IPS-20b (cell line): Measurements from ENCODE around the gene ACKR1.

ENCODE experiments used
- H3K27ac ChIP-seq: one replicate; pipeline ENCODE4 v1.5.1; 2013; ENCODE audit warnings: low read length
- H3K27me3 ChIP-seq: 2 replicates; pipeline ENCODE4 v1.6.1; 2013; ENCODE audit warnings: mild to moderate bottlenecking, low read length, inconsistent platforms; ENCODE audit not compliant: insufficient read depth
- H3K36me3 ChIP-seq: 2 replicates; pipeline ENCODE4 v1.6.1; 2013; ENCODE audit warnings: low read depth, mild to moderate bottlenecking, inconsistent platforms, low read length, moderate library complexity; ENCODE audit not compliant: insufficient read depth
- H3K4me1 ChIP-seq: 2 replicates; pipeline ENCODE4 v1.6.1; 2013; ENCODE audit warnings: mild to moderate bottlenecking, control low read depth, inconsistent platforms, low read length, moderate library complexity; ENCODE audit not compliant: insufficient read depth
- H3K4me3 ChIP-seq: 2 replicates; pipeline ENCODE4 v1.5.1; 2013; ENCODE audit warnings: mild to moderate bottlenecking, low read length, inconsistent platforms
- H3K9ac ChIP-seq: 2 replicates; pipeline ENCODE4 v1.6.1; 2013; ENCODE audit warnings: low read depth, mild to moderate bottlenecking, inconsistent platforms, low read length, moderate library complexity
- H3K9me3 ChIP-seq: 2 replicates; pipeline ENCODE4 v1.6.1; 2013; ENCODE audit warnings: mild to moderate bottlenecking, low read depth, low read length, inconsistent platforms; ENCODE audit not compliant: insufficient read depth

ACKR1 gene, protein sequence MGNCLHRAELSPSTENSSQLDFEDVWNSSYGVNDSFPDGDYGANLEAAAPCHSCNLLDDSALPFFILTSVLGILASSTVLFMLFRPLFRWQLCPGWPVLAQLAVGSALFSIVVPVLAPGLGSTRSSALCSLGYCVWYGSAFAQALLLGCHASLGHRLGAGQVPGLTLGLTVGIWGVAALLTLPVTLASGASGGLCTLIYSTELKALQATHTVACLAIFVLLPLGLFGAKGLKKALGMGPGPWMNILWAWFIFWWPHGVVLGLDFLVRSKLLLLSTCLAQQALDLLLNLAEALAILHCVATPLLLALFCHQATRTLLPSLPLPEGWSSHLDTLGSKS

DNA sequence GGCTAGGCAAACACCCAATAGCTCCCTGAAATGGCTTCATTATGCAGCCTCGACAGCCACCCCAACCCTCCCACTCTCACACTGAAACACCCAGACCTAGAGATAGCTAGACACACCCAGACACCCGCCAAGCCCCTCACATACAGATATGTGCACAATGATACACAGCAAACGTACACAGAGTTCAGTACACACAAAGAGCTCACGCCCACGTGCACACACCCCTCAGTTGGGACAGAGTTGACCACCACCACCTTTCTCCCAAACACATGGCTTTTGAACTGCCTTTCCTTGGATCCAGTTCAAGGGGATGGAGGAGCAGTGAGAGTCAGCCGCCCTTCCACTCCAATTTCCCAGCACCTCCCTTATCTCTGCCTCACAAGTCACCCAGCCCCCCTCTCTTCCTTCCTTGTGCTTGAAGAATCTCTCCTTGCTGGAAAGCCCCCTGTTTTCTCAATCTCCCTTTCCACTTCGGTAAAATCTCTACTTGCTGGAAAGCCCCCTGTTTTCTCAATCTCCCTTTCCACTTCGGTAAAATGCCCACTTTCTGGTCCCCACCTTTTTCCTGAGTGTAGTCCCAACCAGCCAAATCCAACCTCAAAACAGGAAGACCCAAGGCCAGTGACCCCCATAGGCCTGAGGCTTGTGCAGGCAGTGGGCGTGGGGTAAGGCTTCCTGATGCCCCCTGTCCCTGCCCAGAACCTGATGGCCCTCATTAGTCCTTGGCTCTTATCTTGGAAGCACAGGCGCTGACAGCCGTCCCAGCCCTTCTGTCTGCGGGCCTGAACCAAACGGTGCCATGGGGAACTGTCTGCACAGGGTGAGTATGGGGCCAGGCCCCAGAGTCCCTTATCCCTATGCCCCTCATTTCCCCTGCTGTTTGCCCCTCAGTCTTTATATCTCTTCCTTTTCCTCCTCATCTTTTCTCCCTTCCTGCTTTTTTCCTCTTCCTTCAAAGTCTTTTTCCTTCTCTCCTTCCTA, at the start of gene ACKR1:
ACKR1 (plus strand) TSS at position 715 of the 981 bp plus-strand sequence; CDS start at position 800, 85 bp downstream.
- Histone ChIP-seq H3K27me3 (peaks cover 12% of the 10 kb centered on the region), H3K4me1 (peaks cover 10% of the 10 kb centered on the region; the same call in 1 of the 2 replicates), H3K9ac (no peak within 1 kb of the TSS), H3K36me3 (no peaks in the 10 kb centered on the region), H3K4me3 (no peak within 1 kb of the TSS), H3K27ac (no peak within 1 kb of the TSS), H3K9me3 (no peaks in the 10 kb centered on the region)

DNA sequence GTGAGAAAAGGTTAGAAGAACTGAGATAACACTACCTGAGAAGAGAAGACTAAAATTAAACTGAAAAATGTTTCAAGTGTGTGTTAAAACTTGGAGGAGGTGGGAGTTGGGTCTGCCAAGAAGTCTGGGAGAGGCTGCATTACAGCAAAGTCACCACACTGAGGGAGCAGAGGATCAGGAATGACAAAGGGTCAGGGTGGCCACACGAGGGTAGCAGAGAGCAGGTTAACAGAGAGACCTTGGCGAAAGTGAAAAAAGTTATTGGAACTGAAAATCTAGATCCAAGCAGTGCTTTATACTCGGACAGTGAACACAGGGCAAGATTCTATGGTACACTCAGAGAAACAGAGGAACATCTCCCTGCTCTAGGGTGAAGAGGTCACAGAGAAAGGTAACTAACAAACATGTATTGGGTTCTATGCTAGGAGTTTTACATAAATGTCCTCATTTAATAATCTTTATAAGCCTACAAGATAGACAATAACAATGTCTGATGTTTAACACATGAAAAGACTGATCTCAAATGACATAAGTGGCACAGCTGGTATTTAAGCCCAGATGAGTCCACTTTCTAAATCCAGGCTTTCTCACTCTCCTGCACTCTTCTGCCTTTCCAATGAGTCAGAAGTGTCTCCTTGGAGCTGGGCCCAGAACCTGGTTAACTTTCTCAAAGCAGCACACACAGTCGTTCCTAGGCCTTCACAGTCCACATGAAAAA, 43.5 kb upstream of the ACKR1 start:
- Histone ChIP-seq H3K27me3 (no peaks in the 10 kb centered on the region), H3K36me3 (no peaks in the 10 kb centered on the region), H3K4me1 (peaks cover 6% of the 10 kb centered on the region), H3K4me3 (no peak overlapping the region), H3K9me3 (no peaks in the 10 kb centered on the region), H3K9ac (no peak overlapping the region), H3K27ac (no peak overlapping the region)

DNA sequence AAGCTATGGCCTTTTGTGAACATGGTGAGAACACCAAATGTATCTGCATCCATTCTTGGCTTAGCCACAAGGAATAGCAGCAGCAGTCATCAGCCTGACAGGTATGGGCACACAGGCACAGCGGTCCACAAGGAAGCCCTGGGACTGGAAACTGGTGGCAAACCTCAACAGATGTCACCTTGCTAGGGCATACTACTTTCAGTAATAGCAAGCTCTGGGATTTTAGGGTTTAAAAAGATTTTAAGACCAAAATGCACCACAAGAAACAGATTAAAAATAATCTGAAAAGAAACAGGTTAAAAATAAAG, 43.0 kb upstream of the ACKR1 start:
- Histone ChIP-seq H3K4me3 (no peak overlapping the region), H3K4me1 (peaks cover 6% of the 10 kb centered on the region), H3K36me3 (no peaks in the 10 kb centered on the region), H3K9ac (no peak overlapping the region), H3K27me3 (no peaks in the 10 kb centered on the region), H3K27ac (no peak overlapping the region), H3K9me3 (no peaks in the 10 kb centered on the region)

DNA sequence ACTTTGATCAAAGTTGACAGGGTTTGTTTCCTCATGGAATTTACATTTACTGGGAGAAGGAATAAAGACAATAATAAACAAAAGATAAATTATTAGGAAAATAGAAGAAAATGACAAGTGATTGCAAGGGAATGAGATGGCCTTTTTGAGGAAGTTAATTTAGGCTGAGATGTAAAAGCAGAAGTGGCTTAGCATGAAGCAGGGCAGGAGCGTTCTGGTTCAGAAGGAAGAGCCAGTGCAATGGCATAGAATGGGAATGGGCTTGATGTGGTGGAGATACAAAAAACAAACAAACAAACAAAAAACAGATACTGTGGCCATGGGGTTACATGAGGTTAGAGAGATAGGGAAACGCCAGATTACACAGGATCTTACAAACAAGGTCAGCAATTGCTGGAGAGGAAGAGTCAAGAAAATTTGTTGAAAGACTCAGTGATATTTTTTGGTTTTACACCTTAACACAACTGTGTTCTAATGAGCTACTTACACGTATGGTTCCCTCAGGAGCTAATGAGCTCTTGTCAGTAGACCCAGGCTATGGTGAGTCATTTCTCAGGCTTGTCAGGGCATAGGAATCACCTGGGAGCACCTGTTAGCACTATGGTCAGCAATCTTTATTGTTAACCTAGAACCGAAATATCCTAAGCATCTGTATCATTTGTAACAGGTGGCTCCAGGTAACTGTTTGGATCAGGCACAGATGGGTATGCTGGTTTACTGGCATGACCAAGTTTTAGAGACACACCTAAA, 42.0 kb upstream of the ACKR1 start:
- H3K4me1 ChIP-seq, result peaks cover 6% of the 10 kb centered on the region
- no peak overlapping the region for H3K4me3 ChIP-seq
- H3K27me3 ChIP-seq, result no peaks in the 10 kb centered on the region
- H3K9me3 ChIP-seq, result no peaks in the 10 kb centered on the region
- H3K9ac ChIP-seq, result no peak overlapping the region
- H3K36me3 ChIP-seq, result no peaks in the 10 kb centered on the region
- H3K27ac ChIP-seq, result no peak overlapping the region

DNA sequence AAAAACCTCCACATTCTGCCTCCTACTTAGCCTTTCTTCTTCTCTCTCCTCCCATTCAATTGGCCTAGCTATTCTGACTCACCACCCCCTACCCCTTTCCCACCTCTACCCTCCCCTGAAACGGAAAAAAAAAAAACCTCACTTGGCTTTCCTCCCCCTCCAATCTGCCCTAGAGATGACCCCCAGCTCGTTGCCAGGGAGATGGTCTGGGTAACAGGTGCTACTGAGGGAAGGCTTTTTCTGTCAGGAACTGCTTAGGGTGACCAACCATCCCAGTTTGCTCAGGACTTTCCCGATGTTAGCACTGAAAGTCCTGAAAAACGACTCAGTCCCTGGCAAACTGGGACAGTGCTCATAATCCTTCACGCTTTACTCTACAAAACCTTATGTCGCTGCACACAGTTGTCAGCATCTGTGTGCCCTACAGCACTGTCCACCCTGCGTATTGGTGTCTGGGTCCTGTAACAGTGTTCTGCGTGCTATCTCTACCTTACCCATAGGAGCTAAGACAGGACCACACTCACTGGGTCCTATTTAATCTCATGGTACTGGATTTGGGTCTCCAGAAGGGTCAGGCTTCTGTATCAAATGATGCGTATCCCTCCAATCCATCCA, 41.0 kb upstream of the ACKR1 start:
- Histone ChIP-seq H3K4me1 (peaks cover 6% of the 10 kb centered on the region), H3K27me3 (no peaks in the 10 kb centered on the region), H3K9ac (no peak overlapping the region), H3K36me3 (no peaks in the 10 kb centered on the region), H3K9me3 (no peaks in the 10 kb centered on the region), H3K27ac (no peak overlapping the region), H3K4me3 (no peak overlapping the region)

DNA sequence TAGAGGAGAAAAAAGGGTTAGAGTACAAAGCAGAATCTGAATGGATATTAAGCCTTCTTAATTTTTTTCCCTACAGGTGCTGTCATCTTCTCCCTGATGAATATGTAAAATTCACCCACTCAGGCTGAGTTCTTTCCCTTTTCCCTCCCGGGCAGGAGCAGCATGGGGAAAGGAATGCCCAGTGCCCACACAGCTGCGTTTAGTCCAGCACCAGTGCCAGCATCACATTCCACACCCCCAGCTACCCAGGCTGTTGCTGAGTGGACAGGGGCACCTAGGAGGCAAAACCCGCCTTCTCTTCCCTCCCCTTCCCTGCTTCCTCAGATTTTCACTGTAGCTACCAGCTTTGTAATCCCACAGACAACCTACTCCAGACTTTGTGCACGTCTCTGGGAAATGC, 36.6 kb upstream of the ACKR1 start:
- H3K9ac ChIP-seq, result no peak overlapping the region
- peaks cover 19% of the 10 kb centered on the region for H3K27me3 ChIP-seq

DNA sequence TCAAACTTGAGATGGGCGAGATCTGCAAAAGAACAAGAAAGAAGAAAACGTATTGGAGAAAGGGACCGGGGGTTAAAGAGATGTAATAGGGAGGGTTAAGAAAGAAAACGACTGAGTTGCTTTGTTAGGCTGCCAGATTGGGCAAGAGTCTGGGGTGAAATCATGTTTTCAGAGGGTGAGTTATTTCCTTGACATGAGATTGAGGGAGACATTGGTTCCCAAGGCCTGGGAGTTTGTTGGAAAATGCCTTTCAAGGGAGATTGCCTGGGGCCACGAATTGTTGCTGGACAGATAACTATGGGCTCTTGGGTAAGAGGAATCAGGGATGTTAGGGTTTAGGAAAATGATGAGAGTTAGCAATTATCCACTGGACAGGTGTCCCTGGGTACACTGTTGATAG, 34.0 kb upstream of the ACKR1 start:
- Histone ChIP-seq H3K9me3 (no peaks in the 10 kb centered on the region), H3K27ac (no peak overlapping the region), H3K9ac (no peak overlapping the region; the same call in 1 of the 2 replicates), H3K4me3 (peak overlapping the region; percentile 97; the same call in 1 of the 2 replicates), H3K27me3 (peaks cover 19% of the 10 kb centered on the region), H3K36me3 (no peaks in the 10 kb centered on the region; the same call in 1 of the 2 replicates), H3K4me1 (peaks cover 10% of the 10 kb centered on the region; the same call in 1 of the 2 replicates)

More for the DNA sequence above, 36.6 kb upstream of the ACKR1 start:
- Histone ChIP-seq H3K9me3 (no peaks in the 10 kb centered on the region), H3K27ac (no peak overlapping the region), H3K36me3 (no peaks in the 10 kb centered on the region), H3K4me3 (no peak overlapping the region), H3K4me1 (peaks cover 9% of the 10 kb centered on the region)

DNA sequence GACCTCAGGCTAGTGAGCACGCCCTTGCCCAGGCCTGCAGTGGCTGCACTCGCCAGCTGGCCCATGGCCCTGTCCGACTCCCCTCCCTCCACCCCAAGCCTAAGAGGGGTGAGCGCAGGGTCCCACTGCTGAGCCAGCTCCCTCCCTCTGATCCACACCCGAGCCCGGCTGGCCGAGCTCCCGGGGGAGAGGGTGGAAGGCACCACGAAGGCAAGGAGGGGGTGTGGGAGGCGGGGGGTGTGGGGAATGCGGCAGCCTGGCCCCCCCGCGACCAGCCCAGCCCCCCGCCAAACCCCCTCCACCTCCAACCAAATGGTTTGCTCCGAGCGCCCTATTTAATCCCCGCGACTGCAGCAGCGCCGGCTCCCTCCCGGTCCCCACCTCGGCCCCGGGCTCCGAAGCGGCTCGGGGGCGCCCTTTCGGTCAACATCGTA, 33.4 kb upstream of the ACKR1 start, which contains the start of gene CADM3:
CADM3 (plus strand) TSS at position 362 of the 434 bp plus-strand sequence. CDS start 151 bp downstream, outside the sequence.
- Histone ChIP-seq H3K4me1 (peaks cover 10% of the 10 kb centered on the region; the same call in 1 of the 2 replicates), H3K9ac (peak within 1 kb of the TSS; percentile 59; the same call in 1 of the 2 replicates), H3K36me3 (no peaks in the 10 kb centered on the region; the same call in 1 of the 2 replicates), H3K4me3 (peak within 1 kb of the TSS; percentile 97), H3K27ac (no peak within 1 kb of the TSS), H3K27me3 (peaks cover 19% of the 10 kb centered on the region), H3K9me3 (no peaks in the 10 kb centered on the region)

DNA sequence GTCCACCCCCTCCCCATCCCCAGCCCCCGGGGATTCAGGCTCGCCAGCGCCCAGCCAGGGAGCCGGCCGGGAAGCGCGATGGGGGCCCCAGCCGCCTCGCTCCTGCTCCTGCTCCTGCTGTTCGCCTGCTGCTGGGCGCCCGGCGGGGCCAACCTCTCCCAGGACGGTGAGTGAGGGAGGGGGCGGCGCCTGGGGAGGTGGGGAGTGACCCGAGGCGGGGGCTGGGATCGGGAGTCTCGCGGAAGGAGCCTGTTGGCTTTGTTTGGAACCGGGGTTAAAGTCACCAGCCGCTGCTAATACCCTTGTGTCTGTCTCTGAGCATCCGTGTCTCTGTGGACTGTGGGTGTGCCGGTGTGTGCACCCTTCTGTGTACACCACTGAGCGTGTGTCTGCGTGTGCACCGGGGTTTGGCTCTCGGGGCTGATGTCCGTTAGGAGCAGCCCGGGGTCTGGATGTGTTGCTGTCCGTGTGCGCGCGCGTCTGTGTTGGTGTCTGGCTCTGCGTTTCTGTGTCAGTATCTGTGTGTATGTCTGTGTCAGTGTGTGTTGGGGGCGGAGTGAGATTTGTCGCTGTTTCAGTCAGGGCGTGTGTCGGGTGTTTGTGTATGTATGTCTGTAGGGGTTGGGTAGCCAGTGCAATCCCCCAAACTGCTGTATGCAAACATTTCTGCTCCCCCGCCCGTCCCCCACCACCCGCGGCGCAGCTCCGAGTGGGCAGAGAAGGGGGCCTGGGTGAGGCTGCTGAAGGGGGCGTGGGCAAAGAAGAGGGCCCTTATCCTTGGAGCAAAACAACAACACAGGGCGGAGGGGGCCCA, 32.8 kb upstream of the ACKR1 start:
- Histone ChIP-seq H3K27ac (no peak overlapping the region), H3K9ac (peak overlapping the region; percentile 59; the same call in 1 of the 2 replicates), H3K4me3 (peak overlapping the region; percentile 97), H3K27me3 (peaks cover 19% of the 10 kb centered on the region), H3K9me3 (no peaks in the 10 kb centered on the region), H3K36me3 (no peaks in the 10 kb centered on the region; the same call in 1 of the 2 replicates), H3K4me1 (peaks cover 10% of the 10 kb centered on the region; the same call in 1 of the 2 replicates)
